Muscle layer of duodenum (tissue), 2 donors: ENCODE data around the gene SSU72.
"Not testable (repeated sequence)": the region's sequence is repeated elsewhere in the genome, so short reads cannot be mapped to it uniquely, and the experiment has no call there.

Source experiments
- H3K27ac ChIP-seq: one replicate; pipeline ENCODE4 v1.7.0; 2013; ENCODE audit warnings: mild to moderate bottlenecking, low read length
- H3K27me3 ChIP-seq: one replicate; pipeline ENCODE4 v1.7.0; 2013; ENCODE audit warnings: low read depth, mild to moderate bottlenecking, control low read depth, low read length
- H3K36me3 ChIP-seq, 2 donors: one replicate each; pipeline ENCODE4 v1.7.0; 2013; ENCODE audit warnings: low read length in 2 of 2, control low read depth in 1 of 2, mild to moderate bottlenecking in 1 of 2; ENCODE audit not compliant: insufficient read depth in 2 of 2, control insufficient read depth in 1 of 2
- H3K4me1 ChIP-seq, 2 donors: one replicate each; pipeline ENCODE4 v1.7.0; 2013; ENCODE audit warnings: low read length in 2 of 2, mild to moderate bottlenecking in 2 of 2, control low read depth in 1 of 2, moderate library complexity in 1 of 2; ENCODE audit not compliant: insufficient read depth in 2 of 2, control insufficient read depth in 1 of 2
- H3K4me3 ChIP-seq, 2 donors: one replicate each; pipeline ENCODE4 v1.7.0; 2013; ENCODE audit warnings: low read length in 2 of 2, low read depth in 1 of 2, mild to moderate bottlenecking in 1 of 2
- H3K9me3 ChIP-seq, 2 donors: one replicate each; pipeline ENCODE4 v1.7.0; 2013; ENCODE audit warnings: low read length in 2 of 2, control low read depth in 1 of 2, mild to moderate bottlenecking in 1 of 2; ENCODE audit not compliant: control insufficient read depth in 1 of 2
- donor health status: healthy.

SSU72 gene

DNA sequence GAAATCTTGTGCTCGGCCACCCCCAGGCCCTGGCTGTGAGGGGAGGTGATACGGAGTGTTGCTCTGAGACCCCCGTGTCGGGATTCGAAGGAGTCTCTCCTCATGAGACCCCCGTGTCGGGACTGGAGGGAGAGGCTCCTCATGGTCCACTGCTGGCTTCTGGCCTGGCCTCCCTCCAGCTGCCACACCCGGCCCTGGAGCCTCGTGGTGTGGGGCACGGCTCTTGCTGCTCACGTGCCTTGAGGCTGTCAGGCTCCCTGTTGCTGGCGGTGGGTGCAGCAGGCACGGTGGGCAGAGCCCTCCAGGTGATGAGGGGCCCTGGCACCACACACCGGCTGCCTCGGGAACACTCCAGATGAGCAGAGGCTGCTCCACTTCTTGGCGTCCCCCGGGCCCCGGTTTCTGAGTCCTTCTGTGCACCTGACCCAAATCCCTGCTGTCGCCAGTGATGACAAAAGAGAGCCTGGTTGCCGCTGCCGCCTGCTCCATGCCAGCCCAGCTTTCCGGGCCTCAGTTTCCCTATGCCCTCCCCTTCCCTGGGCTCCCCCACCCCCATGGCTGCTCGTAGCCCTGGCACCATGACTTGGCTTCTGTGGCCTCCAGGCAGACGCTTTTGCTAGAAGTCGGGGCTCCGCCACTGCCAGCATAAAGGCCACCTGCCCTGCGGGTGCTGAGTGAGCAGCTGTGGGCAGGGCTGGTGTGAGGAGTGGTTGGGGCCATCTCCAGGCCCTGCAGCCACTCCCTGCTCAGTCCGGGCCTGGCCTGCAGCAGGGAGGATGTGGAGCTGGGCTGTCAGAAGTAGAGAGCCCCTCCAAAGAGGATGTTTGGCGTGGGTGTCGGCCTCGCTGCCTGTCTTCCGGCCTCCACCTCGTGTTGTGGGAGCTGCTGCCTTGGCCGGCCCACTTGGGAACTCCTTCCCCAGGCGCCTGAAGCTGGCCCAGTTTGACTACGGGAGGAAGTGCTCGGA, 46.1 kb downstream of the SSU72 start:
- Histone ChIP-seq H3K4me1 (no peaks in the 10 kb centered on the region), H3K27me3 (no peaks in the 10 kb centered on the region), H3K9me3 (no peaks in the 10 kb centered on the region), H3K36me3 (peaks cover 5 to 36% of the 10 kb centered on the region in 2 donors), H3K27ac (no peak overlapping the region), H3K4me3 (no peak overlapping the region)

DNA sequence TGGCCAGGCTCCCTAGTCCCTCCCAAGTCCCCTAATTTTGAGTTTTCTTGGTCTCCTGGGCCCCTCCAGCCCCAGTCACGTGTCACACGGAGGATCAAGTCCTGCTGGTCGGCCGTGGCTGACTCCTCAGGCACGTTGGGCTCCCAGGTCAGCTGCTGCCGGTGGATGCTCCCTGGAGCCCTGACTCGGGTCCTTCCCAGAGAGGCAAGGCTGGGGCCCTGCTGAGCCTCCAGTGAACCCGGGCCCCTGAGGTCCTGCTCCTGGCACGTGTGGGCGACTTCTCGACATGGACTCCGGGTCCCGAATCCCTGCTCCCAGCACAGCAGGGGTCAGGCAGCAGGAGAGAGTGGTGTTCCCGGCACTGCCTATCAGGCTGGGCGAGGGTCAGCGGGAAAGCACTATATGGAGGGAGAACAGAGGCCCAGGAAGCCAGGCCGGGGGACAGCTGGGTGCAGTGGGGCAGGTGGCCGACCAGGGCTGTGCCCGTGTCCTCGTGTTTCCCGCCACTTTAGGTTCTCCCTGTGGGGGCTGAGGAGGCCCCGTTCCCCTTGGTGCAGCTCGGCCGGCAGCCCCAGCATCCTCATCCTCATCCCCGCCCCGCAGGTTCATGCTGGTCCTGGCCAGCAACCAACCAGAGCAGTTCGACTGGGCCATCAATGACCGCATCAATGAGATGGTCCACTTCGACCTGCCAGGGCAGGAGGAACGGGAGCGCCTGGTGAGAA, 47.4 kb downstream of the SSU72 start:
- H3K27ac ChIP-seq: no peak overlapping the region
- no peaks in the 10 kb centered on the region for H3K27me3 ChIP-seq
- H3K9me3 ChIP-seq: no peaks in the 10 kb centered on the region
- peaks cover 5 to 44% of the 10 kb centered on the region in 2 donors for H3K36me3 ChIP-seq
- no peak overlapping the region for H3K4me3 ChIP-seq
- no peaks in the 10 kb centered on the region for H3K4me1 ChIP-seq

DNA sequence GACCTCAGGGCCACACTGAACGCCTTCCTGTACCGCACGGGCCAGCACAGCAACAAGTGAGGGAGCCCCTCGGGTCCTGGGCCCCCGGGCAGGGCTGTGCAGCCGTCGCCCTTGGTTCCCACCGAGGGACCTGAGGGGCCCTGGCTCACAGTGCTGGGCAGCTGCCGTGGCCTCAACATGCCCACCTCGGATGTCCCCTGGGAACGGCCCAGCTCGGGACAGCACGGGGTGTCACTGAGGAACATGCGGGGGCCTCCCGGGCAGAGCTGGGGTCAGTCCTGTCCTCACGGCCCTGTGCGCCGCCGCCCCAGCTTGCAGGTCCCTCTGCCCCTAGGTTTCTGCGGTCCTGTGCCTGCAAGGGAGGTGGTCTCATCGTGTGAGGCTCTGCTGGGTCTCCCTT, 48.2 kb downstream of the SSU72 start:
- not testable (repeated sequence) for H3K9me3 ChIP-seq, H3K27me3 ChIP-seq, H3K4me3 ChIP-seq, H3K27ac ChIP-seq, H3K4me1 ChIP-seq
- peaks cover 5 to 44% of the 10 kb centered on the region in 2 donors for H3K36me3 ChIP-seq

DNA sequence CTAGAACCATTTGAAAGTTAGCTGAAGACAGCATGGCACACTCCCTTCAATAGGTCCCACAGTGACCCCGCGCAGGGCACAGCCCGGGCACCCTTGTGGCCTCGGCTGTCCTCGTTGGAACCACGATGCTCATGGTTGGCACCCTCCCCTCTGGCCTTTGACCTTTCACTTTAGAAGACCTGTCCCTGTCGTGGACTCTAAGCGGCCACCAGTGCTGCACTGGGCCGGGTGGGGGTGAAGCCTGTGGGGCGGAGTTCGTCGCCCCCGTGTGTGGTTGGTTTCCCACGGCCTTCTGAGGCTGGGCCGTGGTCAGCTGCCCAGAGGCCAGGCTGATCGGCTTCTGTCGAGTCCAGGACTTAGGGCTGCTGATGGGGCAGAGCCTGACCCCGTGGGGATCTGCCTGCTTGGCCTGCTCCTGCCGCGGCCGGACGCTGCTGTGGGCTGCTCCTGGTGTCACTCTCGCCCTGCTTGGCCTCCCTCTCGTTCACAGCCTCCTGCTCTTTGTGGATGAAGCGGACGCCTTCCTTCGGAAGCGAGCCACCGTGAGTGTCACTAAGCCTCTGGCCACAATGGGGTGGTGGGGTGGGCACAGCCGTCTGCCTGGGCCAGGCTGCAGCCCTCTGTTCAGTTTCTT, 49.8 kb downstream of the SSU72 start:
- H3K36me3 ChIP-seq: peaks cover 4 to 49% of the 10 kb centered on the region in 2 donors

DNA sequence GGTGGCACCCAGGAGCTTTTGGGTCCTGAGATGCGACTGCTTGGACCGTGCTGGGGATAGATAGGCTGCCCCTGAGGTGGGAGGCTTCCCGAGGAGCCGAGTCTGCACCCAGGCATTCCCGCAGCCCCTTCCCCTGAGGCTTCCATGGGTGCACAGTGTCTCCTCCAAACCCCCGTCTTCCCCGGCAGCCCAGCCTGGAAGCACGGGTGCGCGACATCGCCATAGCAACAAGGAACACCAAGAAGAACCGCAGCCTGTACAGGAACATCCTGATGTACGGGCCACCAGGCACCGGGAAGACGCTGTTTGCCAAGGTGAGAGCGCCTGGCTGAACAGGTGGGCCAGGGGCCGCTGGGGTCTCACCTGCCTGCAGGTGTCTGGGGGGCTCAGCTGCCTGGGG, 51.0 kb downstream of the SSU72 start:
- not testable (repeated sequence) for H3K27me3 ChIP-seq, H3K27ac ChIP-seq, H3K4me3 ChIP-seq, H3K9me3 ChIP-seq, H3K4me1 ChIP-seq
- peaks cover 0 to 45% of the 10 kb centered on the region in 2 donors for H3K36me3 ChIP-seq

More for the DNA sequence above, 49.8 kb downstream of the SSU72 start:
- H3K4me1 ChIP-seq, H3K4me3 ChIP-seq, H3K27ac ChIP-seq, H3K27me3 ChIP-seq, H3K9me3 ChIP-seq: not testable (repeated sequence)

DNA sequence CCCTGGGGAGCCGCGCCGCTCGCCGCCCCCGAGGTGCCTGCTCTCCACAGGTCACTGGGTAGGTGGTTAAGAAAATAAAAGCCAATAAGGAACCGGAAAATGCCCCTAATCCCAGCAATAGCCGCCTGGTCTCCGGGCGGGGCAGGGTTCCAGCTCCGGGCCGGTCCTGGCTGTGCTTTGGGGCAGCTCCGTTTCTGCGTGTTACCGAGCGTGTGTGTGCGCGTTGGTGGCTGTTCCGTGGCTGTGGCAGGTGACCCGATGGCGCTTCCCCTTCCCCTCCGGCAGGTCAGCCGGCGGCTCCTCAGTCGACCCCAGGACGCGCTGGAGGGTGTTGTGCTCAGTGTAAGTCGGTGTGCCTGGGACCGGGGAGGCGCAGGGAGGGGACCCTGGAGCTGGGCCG, 51.4 kb downstream of the SSU72 start:
- not testable (repeated sequence) for H3K4me3 ChIP-seq, H3K27ac ChIP-seq, H3K9me3 ChIP-seq, H3K27me3 ChIP-seq, H3K4me1 ChIP-seq
- peaks cover 0 to 45% of the 10 kb centered on the region in 2 donors for H3K36me3 ChIP-seq

DNA sequence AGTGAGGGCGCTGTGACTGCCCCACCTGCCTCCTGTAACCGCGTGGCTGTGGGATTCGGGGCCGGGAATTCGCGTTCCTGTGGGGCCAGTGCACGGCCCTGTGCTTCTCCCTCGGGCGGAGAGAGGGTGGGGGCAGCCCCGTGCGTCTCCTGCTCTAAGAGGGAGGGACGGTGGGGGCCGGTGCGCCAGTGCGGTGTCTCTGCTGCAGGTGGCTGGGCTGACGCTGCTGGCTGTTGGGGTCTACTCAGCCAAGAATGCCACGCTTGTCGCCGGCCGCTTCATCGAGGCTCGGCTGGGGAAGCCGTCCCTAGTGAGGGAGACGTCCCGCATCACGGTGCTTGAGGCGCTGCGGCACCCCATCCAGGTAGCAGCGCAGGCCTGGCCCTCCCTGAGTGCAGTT, 52.1 kb downstream of the SSU72 start:
- not testable (repeated sequence) for H3K4me1 ChIP-seq, H3K4me3 ChIP-seq, H3K27me3 ChIP-seq, H3K27ac ChIP-seq, H3K9me3 ChIP-seq
- H3K36me3 ChIP-seq: peaks cover 0 to 43% of the 10 kb centered on the region in 2 donors

DNA sequence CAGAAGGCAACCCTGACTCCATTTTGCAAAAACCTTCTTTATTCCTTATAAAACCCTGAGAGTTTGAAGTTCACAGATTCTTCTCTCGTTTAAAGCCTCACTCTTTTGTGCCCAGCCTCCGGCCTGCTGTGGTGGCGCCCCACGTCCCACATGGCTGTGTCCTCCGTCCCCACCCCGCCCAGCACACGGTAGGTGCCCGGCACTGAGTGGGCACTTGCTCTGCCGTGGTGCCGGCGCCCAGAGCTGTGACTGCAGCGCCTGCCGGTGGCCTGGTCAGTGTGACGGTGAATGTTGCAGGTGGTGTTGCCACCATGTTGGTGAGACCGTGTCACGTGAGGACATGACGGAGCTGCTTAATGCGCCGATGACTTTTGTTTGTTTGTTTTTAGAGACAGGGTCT, 53.3 kb downstream of the SSU72 start:
- no peak overlapping the region for H3K27ac ChIP-seq
- H3K4me3 ChIP-seq: no peak overlapping the region
- no peaks in the 10 kb centered on the region for H3K9me3 ChIP-seq
- H3K4me1 ChIP-seq: no peaks in the 10 kb centered on the region
- peaks cover 0 to 36% of the 10 kb centered on the region in 2 donors for H3K36me3 ChIP-seq
- H3K27me3 ChIP-seq: no peaks in the 10 kb centered on the region

DNA sequence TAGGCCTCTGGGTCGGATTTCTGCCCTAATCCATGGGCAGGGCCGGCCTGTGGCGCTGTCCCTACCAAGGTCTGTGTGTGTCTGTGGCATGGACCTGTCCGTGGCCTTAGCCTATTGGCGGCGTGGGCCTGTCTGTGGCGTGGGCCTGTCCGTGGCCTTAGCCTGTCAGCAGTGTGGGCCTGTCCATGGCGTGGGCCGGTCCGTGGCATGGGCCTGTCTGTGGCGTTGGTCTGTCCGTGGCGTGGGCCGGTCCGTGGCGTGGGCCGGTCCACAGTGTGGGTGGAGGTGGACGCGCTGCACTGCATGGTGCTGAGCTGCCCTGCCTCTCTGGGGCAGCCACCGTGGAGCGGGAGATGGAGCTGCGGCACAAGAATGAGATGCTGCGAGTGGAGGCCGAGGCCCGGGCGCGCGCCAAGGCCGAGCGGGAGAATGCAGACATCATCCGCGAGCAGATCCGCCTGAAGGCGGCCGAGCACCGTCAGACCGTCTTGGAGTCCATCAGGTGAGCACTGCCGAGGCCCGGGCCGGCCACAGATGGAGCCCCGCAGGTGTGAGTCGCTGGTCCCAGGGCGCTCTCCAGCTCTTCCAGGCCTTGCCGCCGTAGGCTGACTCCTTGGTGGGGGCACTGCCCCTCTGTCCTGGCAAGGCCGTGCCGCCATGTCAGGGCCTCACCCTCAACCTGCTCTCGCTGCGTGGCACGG, 54.7 kb downstream of the SSU72 start:
- not testable (repeated sequence) for H3K27me3 ChIP-seq, H3K9me3 ChIP-seq, H3K27ac ChIP-seq, H3K4me1 ChIP-seq, H3K4me3 ChIP-seq
- peaks cover 0 to 33% of the 10 kb centered on the region in 2 donors for H3K36me3 ChIP-seq

DNA sequence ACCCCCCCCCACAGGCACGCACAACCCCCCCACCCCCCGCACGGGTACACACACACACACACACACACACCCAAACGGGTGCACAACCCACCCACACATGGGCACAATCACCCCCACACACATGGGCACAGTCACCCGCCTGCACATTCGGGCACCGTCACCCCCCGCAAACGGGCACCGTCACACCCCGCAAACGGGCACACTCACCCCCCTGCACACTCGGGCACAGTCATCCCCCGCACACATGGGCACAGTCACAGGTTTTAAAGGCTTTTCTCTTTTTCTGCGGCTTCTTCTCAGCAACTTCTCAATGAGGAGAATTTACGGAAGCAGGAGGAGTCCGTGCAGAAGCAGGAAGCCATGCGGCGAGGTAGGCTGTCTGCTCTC, 56.0 kb downstream of the SSU72 start:
- not testable (repeated sequence) for H3K4me1 ChIP-seq, H3K27ac ChIP-seq, H3K9me3 ChIP-seq, H3K4me3 ChIP-seq, H3K27me3 ChIP-seq
- H3K36me3 ChIP-seq: peaks cover 0 to 31% of the 10 kb centered on the region in 2 donors
